Upper lobe of left lung (tissue), 6 donors: ENCODE measurements around the gene EPHB1. TPM values are rescaled to one million over a fixed set of nuclear protein-coding genes. Genes with fewer than 3 reads are reported as not detected.

Source experiments
- ATAC-seq, 2 donors: fragments of 200-7000 bp; cut with Tn5 transposase; one replicate each; pipeline ENCODE4 v1.9.1; 2022; ENCODE audit warnings: mild to moderate bottlenecking in 2 of 2, moderate library complexity in 2 of 2; ENCODE audit not compliant: low FRiP score in 2 of 2
- DNase-seq, 2 donors: peaks; one replicate each; pipeline ENCODE4 v3.0.0-alpha.2; 2019 to 2020
- H3K27ac ChIP-seq, 4 donors: fragments of 200-600 bp; sonication (generic); one replicate each; pipeline ENCODE4 v1.5.1; 2016 to 2019
- H3K27me3 ChIP-seq, 4 donors: fragments of 200-600 bp; sonication (generic); one replicate each; pipeline ENCODE4 v1.5.1; 2017 to 2019
- H3K36me3 ChIP-seq, 4 donors: fragments of 200-600 bp; sonication (generic); one replicate each; pipeline ENCODE4 v1.5.1; 2016 to 2019
- H3K4me1 ChIP-seq, 4 donors: fragments of 200-600 bp; sonication (generic); one replicate each; pipeline ENCODE4 v1.5.1; 2018 to 2019
- H3K4me3 ChIP-seq, 4 donors: fragments of 200-600 bp; sonication (generic); one replicate each; pipeline ENCODE4 v1.5.1; 2017 to 2019; ENCODE audit warnings: mild to moderate bottlenecking in 2 of 4, moderate library complexity in 1 of 4
- H3K9me3 ChIP-seq, 4 donors: fragments of 200-600 bp; sonication (generic); one replicate each; pipeline ENCODE4 v1.5.1; 2018 to 2019
- CTCF ChIP-seq, 6 experiments: fragments of 450-650 bp in 4 of 6; fragments of 200-600 bp in 2 of 6; sonication (generic) in 2 of 6; IDR thresholded peaks; one replicate each; pipeline ENCODE4 v1.5.1; 2016 to 2019; ENCODE audit warnings: antibody characterized with exemption in 6 of 6
- EP300 ChIP-seq, 4 donors: sonication (generic); formaldehyde crosslinking; IDR thresholded peaks; one replicate each; pipeline ENCODE4 v1.5.1; 2017; ENCODE audit warnings: antibody characterized with exemption in 4 of 4, control low read depth in 2 of 4
- POLR2A ChIP-seq, 4 donors: fragments of 450-650 bp; IDR thresholded peaks; one replicate each; pipeline ENCODE4 v1.5.1; 2016 to 2017; ENCODE audit warnings: antibody characterized with exemption in 4 of 4, mild to moderate bottlenecking in 2 of 4
- POLR2AphosphoS5 ChIP-seq, 2 donors: sonication (generic); formaldehyde crosslinking; IDR thresholded peaks; one replicate each; pipeline ENCODE4 v1.5.1; 2017; ENCODE audit warnings: antibody characterized with exemption in 2 of 2
- WGBS, 2 donors: methylation state at CpG; one replicate each; pipeline ENCODE4 v1.1.5; 2017 to 2018; 5-methylcytosine and 5-hydroxymethylcytosine counted together
- total RNA-seq, 6 donors: library from RNA; depleted of rRNA in 4 of 6; stranded (reverse); fragments of >200 nt in 4 of 6; gene quantifications; one replicate each; pipeline versions ENCODE4 v1.1.0 to v1.2.1, GENCODE V29; 2016 to 2021
- donor health status: DM: no; HTN: no; CAD: no; lungs with moderate emphysema.
- donor health status: DM: no; HTN: yes; CAD: no; lungs with severe emphysema.

The EPHB1 gene
- total RNA-seq, 6 donors from 2014 or later, result 1.3 to 14.6 (median 2.4) TPM; not detected in 1

- ATAC-seq, result no peak
- no peak for DNase-seq
- WGBS, 2 donors, result 47 to 68% methylated on average over 6 of the region's 6 CpGs
These were observed 109.2 kb downstream of the EPHB1 start for GRCh38 chr3:134904241-134904771.

GRCh38 chr3:134904776-134905646 is 110.0 kb downstream of the EPHB1 start:
- H3K36me3 ChIP-seq, result no peaks in the 10 kb centered on the region
- H3K4me1 ChIP-seq, result no peaks in the 10 kb centered on the region
- no peaks in the 10 kb centered on the region for H3K9me3 ChIP-seq
- no peak overlapping the region for H3K4me3 ChIP-seq
- no peak for ATAC-seq
- no peak for TF ChIP-seq POLR2AphosphoS5 (IDR thresholded peaks at IDR 0.05)
- no peak for TF ChIP-seq CTCF (IDR thresholded peaks at IDR 0.05)
- no peak for TF ChIP-seq EP300 (IDR thresholded peaks at IDR 0.05)
- TF ChIP-seq POLR2A (IDR thresholded peaks at IDR 0.05), result no peak
- WGBS, 2 donors, result 79 to 90% methylated on average over 7 of the region's 7 CpGs
- no peak overlapping the region for H3K27ac ChIP-seq
- no peak for DNase-seq
- H3K27me3 ChIP-seq, result no peaks in the 10 kb centered on the region

More at GRCh38 chr3:134904241-134904771, 109.2 kb downstream of the EPHB1 start:
- Histone ChIP-seq H3K36me3 (no peaks in the 10 kb centered on the region), H3K4me1 (no peaks in the 10 kb centered on the region), H3K4me3 (no peak overlapping the region), H3K27ac (no peak overlapping the region), H3K9me3 (no peaks in the 10 kb centered on the region), H3K27me3 (no peaks in the 10 kb centered on the region)
- TF ChIP-seq CTCF (IDR thresholded peaks at IDR 0.05) (no peak), POLR2AphosphoS5 (IDR thresholded peaks at IDR 0.05) (no peak), EP300 (IDR thresholded peaks at IDR 0.05) (no peak)

GRCh38 chr3:134905647-134905935 is 110.5 kb downstream of the EPHB1 start:
- no peak for ATAC-seq
- DNase-seq, result no peak
- TF ChIP-seq EP300 (IDR thresholded peaks at IDR 0.05), result no peak
- no peak for TF ChIP-seq POLR2A (IDR thresholded peaks at IDR 0.05)
- TF ChIP-seq POLR2AphosphoS5 (IDR thresholded peaks at IDR 0.05), result no peak
- TF ChIP-seq CTCF (IDR thresholded peaks at IDR 0.05), result no peak

GRCh38 chr3:134908271-134908670 is 113.2 kb downstream of the EPHB1 start:
- 50 to 58% methylated on average over 2 of the region's 2 CpGs for WGBS, 2 donors
- ATAC-seq (no peak), DNase-seq (no peak)
- Histone ChIP-seq H3K9me3 (no peaks in the 10 kb centered on the region), H3K27ac (no peak overlapping the region), H3K4me1 (no peaks in the 10 kb centered on the region), H3K36me3 (no peaks in the 10 kb centered on the region), H3K4me3 (no peak overlapping the region), H3K27me3 (no peaks in the 10 kb centered on the region)
- no peak for TF ChIP-seq EP300 (IDR thresholded peaks at IDR 0.05)
- no peak for TF ChIP-seq POLR2AphosphoS5 (IDR thresholded peaks at IDR 0.05)
- no peak for TF ChIP-seq CTCF (IDR thresholded peaks at IDR 0.05)
- no peak for TF ChIP-seq POLR2A (IDR thresholded peaks at IDR 0.05)

More at GRCh38 chr3:134905647-134905935, 110.5 kb downstream of the EPHB1 start:
- 80 to 90% methylated on average over 2 of the region's 2 CpGs for WGBS, 2 donors
- H3K27ac ChIP-seq, result no peak overlapping the region
- H3K4me1 ChIP-seq, result no peaks in the 10 kb centered on the region
- H3K27me3 ChIP-seq, result no peaks in the 10 kb centered on the region
- H3K9me3 ChIP-seq, result no peaks in the 10 kb centered on the region
- no peak overlapping the region for H3K4me3 ChIP-seq
- H3K36me3 ChIP-seq, result no peaks in the 10 kb centered on the region
